Activated CD4-positive, alpha-beta T cell treated with anti-CD3 and anti-CD28 coated beads, Interleukin-2, Interleukin-6, amounts not matched to agents 100 ng/mL and 50 ng/mL, durations not matched to agents 16 hours and 8 hours (primary cell): ENCODE results near the gene BTBD1.
A peak's percentile ranks its signal among the peaks of the same experiment; 100 is the strongest.

Experiments
- DNase-seq: peaks from one replicate; pipeline ENCODE4 v3.0.0-alpha.2; 2020

The BTBD1 gene

GRCh38 chr15:82985688-82986441, 81.2 kb downstream of the BTBD1 start, which contains the start of gene RAMAC:
TSS of gene RAMAC (plus strand) at chr15:82986210. CDS start at chr15:82989019, 2,809 bp downstream.
- peak; percentile 94 for DNase-seq

- DNase-seq: no peak
These were observed 86.1 kb downstream of the BTBD1 start for GRCh38 chr15:82980981-82981380.

- DNase-seq: no peak
These were observed 87.3 kb downstream of the BTBD1 start for GRCh38 chr15:82979726-82980125.

GRCh38 chr15:82978438-82978837, 88.6 kb downstream of the BTBD1 start:
- DNase-seq: no peak

- DNase-seq: no peak
These were observed 90.0 kb downstream of the BTBD1 start for GRCh38 chr15:82977076-82977475.

GRCh38 chr15:82972990-82973389, 94.1 kb downstream of the BTBD1 start:
- no peak for DNase-seq

GRCh38 chr15:82971218-82971984, 95.7 kb downstream of the BTBD1 start:
- DNase-seq: no peak

GRCh38 chr15:82970696-82971095, 96.4 kb downstream of the BTBD1 start:
- no peak for DNase-seq

- DNase-seq: no peak
These were observed 96.9 kb downstream of the BTBD1 start for GRCh38 chr15:82970078-82970686.

GRCh38 chr15:82969353-82969752, 97.7 kb downstream of the BTBD1 start:
- DNase-seq: no peak

- no peak for DNase-seq
These were observed 99.0 kb downstream of the BTBD1 start for GRCh38 chr15:82968066-82968465.

- peak; percentile 80 for DNase-seq
These were observed 100.4 kb downstream of the BTBD1 start for GRCh38 chr15:82966671-82967071.
